Activated CD8-positive, alpha-beta memory T cell treated with anti-CD3 and anti-CD28 coated beads, Interleukin-2, amount 10 ng/mL, durations not matched to agents 7 days and 5 days (primary cell): ENCODE results near the gene FAM200B. TPM values are rescaled to one million over a fixed set of nuclear protein-coding genes. Genes with fewer than 3 reads are reported as not detected.
A peak's percentile ranks its signal among the peaks of the same experiment; 100 is the strongest.

ENCODE experiments used
- ATAC-seq: fragments of 150-1000 bp; cut with Tn5 transposase; one replicate; pipeline ENCODE4 v1.10.0; 2021; ENCODE audit warnings: moderate library complexity
- CTCF ChIA-PET: fragments of 350-600 bp; sonication (Branson Sonifier 250); formaldehyde crosslinking; loops from one replicate; lab custom pipeline; 2021; ENCODE audit warnings: antibody characterized with exemption; lab: Charles Lee
- DNase-seq: peaks from one replicate; pipeline ENCODE4 v3.0.0-alpha.2; 2020
- H3K27ac Mint-ChIP-seq: one replicate; pipeline ENCODE4 v1.8.0; 2021; ENCODE audit warnings: mild to moderate bottlenecking, mixed read lengths
- H3K27me3 Mint-ChIP-seq: one replicate; pipeline ENCODE4 v1.8.0; 2021; ENCODE audit warnings: mixed read lengths
- H3K36me3 Mint-ChIP-seq: one replicate; pipeline ENCODE4 v1.8.0; 2021; ENCODE audit warnings: mild to moderate bottlenecking, mixed read lengths
- H3K4me1 Mint-ChIP-seq: one replicate; pipeline ENCODE4 v1.8.0; 2021; ENCODE audit warnings: mixed read lengths
- H3K4me3 Mint-ChIP-seq: one replicate; pipeline ENCODE4 v1.8.0; 2021; ENCODE audit warnings: mild to moderate bottlenecking, moderate library complexity, mixed read lengths
- H3K9me3 Mint-ChIP-seq: one replicate; pipeline ENCODE4 v1.8.0; 2022; ENCODE audit warnings: low read depth, mixed read lengths
- total RNA-seq, 2 experiments: library from RNA; stranded (reverse); gene quantifications; one replicate each; pipeline ENCODE4 v1.2.3, GENCODE V29; 2021

Gene FAM200B
- total RNA-seq, 2 experiments from 2014 or later, result 9.7 to 14.0 TPM

GRCh38 chr4:15673337-15673736 lies 8.3 kb upstream of the FAM200B start:
- H3K4me3 Mint-ChIP-seq, result no peak overlapping the region
- no peaks in the 10 kb centered on the region for H3K9me3 Mint-ChIP-seq
- H3K27ac Mint-ChIP-seq, result no peak overlapping the region
- H3K36me3 Mint-ChIP-seq, result peaks cover 33% of the 10 kb centered on the region
- no peaks in the 10 kb centered on the region for H3K27me3 Mint-ChIP-seq
- DNase-seq, result no peak
- H3K4me1 Mint-ChIP-seq, result peaks cover 18% of the 10 kb centered on the region
- CTCF ChIA-PET, result interaction anchor here (1.3 kb wide), 1 partner anchor 8 kb away, joined by 3 read pairs; the partner anchor contains the start of gene FAM200B
- no peak for ATAC-seq

- no peaks in the 10 kb centered on the region for H3K27me3 Mint-ChIP-seq
- peaks cover 21% of the 10 kb centered on the region for H3K4me1 Mint-ChIP-seq
- H3K36me3 Mint-ChIP-seq, result peaks cover 30% of the 10 kb centered on the region
- CTCF ChIA-PET, result no interaction called here
- H3K4me3 Mint-ChIP-seq, result no peak overlapping the region
- DNase-seq (no peak), ATAC-seq (no peak)
- no peak overlapping the region for H3K27ac Mint-ChIP-seq
- no peaks in the 10 kb centered on the region for H3K9me3 Mint-ChIP-seq
These were observed 7.6 kb upstream of the FAM200B start for GRCh38 chr4:15674046-15674445.

GRCh38 chr4:15674926-15675325 lies 6.7 kb upstream of the FAM200B start:
- H3K27ac Mint-ChIP-seq, result no peak overlapping the region

GRCh38 chr4:15675356-15675755 lies 6.3 kb upstream of the FAM200B start:
- Mint-ChIP-seq H3K4me1 (peaks cover 32% of the 10 kb centered on the region), H3K4me3 (no peak overlapping the region), H3K27me3 (no peaks in the 10 kb centered on the region), H3K36me3 (peaks cover 33% of the 10 kb centered on the region), H3K9me3 (no peaks in the 10 kb centered on the region), H3K27ac (no peak overlapping the region)
- DNase-seq (no peak), ATAC-seq (no peak)
- CTCF ChIA-PET, result interaction anchor here (0.7 to 0.9 kb wide), 2 partner anchors 13 to 278 kb away, joined by 3 to 6 read pairs; no protein-coding TSS in a partner anchor

More at GRCh38 chr4:15674926-15675325, 6.7 kb upstream of the FAM200B start:
- no peak overlapping the region for H3K4me3 Mint-ChIP-seq
- DNase-seq (no peak), ATAC-seq (no peak)
- H3K9me3 Mint-ChIP-seq, result no peaks in the 10 kb centered on the region
- CTCF ChIA-PET, result no interaction called here
- no peaks in the 10 kb centered on the region for H3K27me3 Mint-ChIP-seq
- peaks cover 34% of the 10 kb centered on the region for H3K36me3 Mint-ChIP-seq
- peaks cover 29% of the 10 kb centered on the region for H3K4me1 Mint-ChIP-seq

- H3K36me3 Mint-ChIP-seq, result peaks cover 32% of the 10 kb centered on the region
- H3K27ac Mint-ChIP-seq, result no peak overlapping the region
These were observed 5.6 kb upstream of the FAM200B start for GRCh38 chr4:15676039-15676438.

GRCh38 chr4:15676899-15677298 lies 4.7 kb upstream of the FAM200B start:
- no peaks in the 10 kb centered on the region for H3K9me3 Mint-ChIP-seq
- H3K4me3 Mint-ChIP-seq, result no peak overlapping the region
- CTCF ChIA-PET, result interaction anchor here (1.5 kb wide), 1 partner anchor 11 kb away, joined by 3 read pairs; no protein-coding TSS in a partner anchor
- no peak for ATAC-seq
- H3K27me3 Mint-ChIP-seq, result no peaks in the 10 kb centered on the region
- H3K27ac Mint-ChIP-seq, result no peak overlapping the region
- peaks cover 32% of the 10 kb centered on the region for H3K36me3 Mint-ChIP-seq
- peaks cover 29% of the 10 kb centered on the region for H3K4me1 Mint-ChIP-seq
- no peak for DNase-seq

More at GRCh38 chr4:15676039-15676438, 5.6 kb upstream of the FAM200B start:
- peaks cover 30% of the 10 kb centered on the region for H3K4me1 Mint-ChIP-seq
- DNase-seq (no peak), ATAC-seq (no peak)
- H3K27me3 Mint-ChIP-seq, result no peaks in the 10 kb centered on the region
- no peaks in the 10 kb centered on the region for H3K9me3 Mint-ChIP-seq
- CTCF ChIA-PET, result interaction anchor here (0.7 to 1.5 kb wide), 4 partner anchors 10 to 278 kb away, joined by 3 to 6 read pairs (median 3); no protein-coding TSS in a partner anchor
- H3K4me3 Mint-ChIP-seq, result no peak overlapping the region

GRCh38 chr4:15677507-15677988 lies 4.1 kb upstream of the FAM200B start:
- CTCF ChIA-PET, result interaction anchor here (1.5 kb wide), 1 partner anchor 17 kb away, joined by 6 read pairs; no protein-coding TSS in a partner anchor
- H3K9me3 Mint-ChIP-seq, result no peaks in the 10 kb centered on the region
- no peak overlapping the region for H3K4me3 Mint-ChIP-seq
- no peak for DNase-seq
- H3K27me3 Mint-ChIP-seq, result no peaks in the 10 kb centered on the region
- peaks cover 35% of the 10 kb centered on the region for H3K4me1 Mint-ChIP-seq
- peaks cover 29% of the 10 kb centered on the region for H3K36me3 Mint-ChIP-seq
- H3K27ac Mint-ChIP-seq, result no peak overlapping the region
- ATAC-seq, result no peak

- Mint-ChIP-seq H3K4me1 (peaks cover 44% of the 10 kb centered on the region), H3K27ac (peak overlapping the region; percentile 97), H3K4me3 (peak overlapping the region; percentile 98), H3K9me3 (no peaks in the 10 kb centered on the region), H3K36me3 (peaks cover 34% of the 10 kb centered on the region), H3K27me3 (no peaks in the 10 kb centered on the region)
- CTCF ChIA-PET, result interaction anchor here (1.0 to 1.4 kb wide), 5 partner anchors 8 to 226 kb away, joined by 3 to 5 read pairs (median 3); no protein-coding TSS in a partner anchor
- DNase-seq (no peak), ATAC-seq (no peak)
These were observed 608 bp upstream of the FAM200B start for GRCh38 chr4:15681067-15681371.

GRCh38 chr4:15682242-15683142 lies 865 bp downstream of the FAM200B start:
- Mint-ChIP-seq H3K4me3 (peak overlapping the region; percentile 98), H3K27ac (peak overlapping the region; percentile 97), H3K9me3 (no peaks in the 10 kb centered on the region), H3K27me3 (no peaks in the 10 kb centered on the region), H3K36me3 (peaks cover 41% of the 10 kb centered on the region), H3K4me1 (peaks cover 39% of the 10 kb centered on the region)
- CTCF ChIA-PET, result interaction anchor here (0.9 to 2.0 kb wide), 4 partner anchors 26 to 273 kb away, joined by 3 to 9 read pairs (median 4); partner anchors contain the start of gene FBXL5
- DNase-seq (no peak), ATAC-seq (no peak)

GRCh38 chr4:15683143-15683495 lies 1.5 kb downstream of the FAM200B start:
- no peaks in the 10 kb centered on the region for H3K9me3 Mint-ChIP-seq
- ATAC-seq (no peak), DNase-seq (no peak)
- no peak overlapping the region for H3K4me3 Mint-ChIP-seq
- CTCF ChIA-PET, result interaction anchor here (2.0 kb wide), 1 partner anchor 27 kb away, joined by 9 read pairs; the partner anchor contains the start of gene FBXL5
- no peak overlapping the region for H3K27ac Mint-ChIP-seq
- peaks cover 39% of the 10 kb centered on the region for H3K36me3 Mint-ChIP-seq
- peaks cover 34% of the 10 kb centered on the region for H3K4me1 Mint-ChIP-seq
- no peaks in the 10 kb centered on the region for H3K27me3 Mint-ChIP-seq

- ATAC-seq, result no peak
- Mint-ChIP-seq H3K27ac (no peak overlapping the region), H3K36me3 (peaks cover 36% of the 10 kb centered on the region), H3K4me3 (no peak overlapping the region), H3K9me3 (no peaks in the 10 kb centered on the region), H3K4me1 (peaks cover 26% of the 10 kb centered on the region), H3K27me3 (no peaks in the 10 kb centered on the region)
- CTCF ChIA-PET, result no interaction called here
- no peak for DNase-seq
These were observed 2.9 kb downstream of the FAM200B start for GRCh38 chr4:15684498-15684897.

GRCh38 chr4:15688051-15688450 lies 6.4 kb downstream of the FAM200B start:
- H3K36me3 Mint-ChIP-seq, result peaks cover 25% of the 10 kb centered on the region
- no peaks in the 10 kb centered on the region for H3K27me3 Mint-ChIP-seq
- H3K4me3 Mint-ChIP-seq, result no peak overlapping the region
- H3K4me1 Mint-ChIP-seq, result peaks cover 7% of the 10 kb centered on the region
- H3K9me3 Mint-ChIP-seq, result no peaks in the 10 kb centered on the region
- H3K27ac Mint-ChIP-seq, result no peak overlapping the region
- ATAC-seq, result no peak
- CTCF ChIA-PET, result interaction anchor here (0.7 kb wide), 1 partner anchor 15 kb away, joined by 3 read pairs; the partner anchor contains the start of gene BST1
- DNase-seq, result no peak

- CTCF ChIA-PET, result no interaction called here
- Mint-ChIP-seq H3K4me1 (peaks cover 1% of the 10 kb centered on the region), H3K4me3 (no peak overlapping the region), H3K27ac (no peak overlapping the region), H3K27me3 (no peaks in the 10 kb centered on the region), H3K9me3 (no peaks in the 10 kb centered on the region), H3K36me3 (peaks cover 20% of the 10 kb centered on the region)
- ATAC-seq, result no peak
- no peak for DNase-seq
These were observed 7.9 kb downstream of the FAM200B start for GRCh38 chr4:15689540-15689939.
